ENCODE measurements around the gene SELENOO.

SELENOO gene

DNA sequence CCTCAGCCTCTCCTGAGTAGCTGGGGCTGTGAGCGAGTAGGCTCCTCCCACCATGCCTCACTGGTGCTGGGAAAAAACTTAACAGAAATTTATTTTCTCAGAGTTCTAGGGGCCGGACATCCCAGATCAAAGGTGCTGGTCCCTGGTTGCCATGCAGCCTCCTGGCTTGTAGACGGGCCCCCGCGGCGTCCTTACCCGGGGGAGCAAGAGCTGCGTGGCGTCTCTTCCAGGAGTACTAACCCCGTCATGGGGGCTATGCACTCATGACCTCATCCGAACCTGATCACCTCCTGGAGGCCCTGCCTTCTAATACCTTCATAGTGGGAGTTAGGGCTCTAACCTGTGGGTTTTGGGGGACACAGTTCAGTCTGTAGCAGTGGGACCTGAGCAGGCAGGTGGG lies 12.5 kb upstream of the SELENOO start:
- DNase-seq (ENCODE audit: low spot score in 2 of 2) = no peak
- H3K4me1 Mint-ChIP-seq = peaks cover 53% of the 10 kb centered on the region
- H3K36me3 Mint-ChIP-seq = peaks cover 45% of the 10 kb centered on the region
- peak overlapping the region; percentile 26 for H3K27ac Mint-ChIP-seq
- no peak for ATAC-seq
- H3K4me3 Mint-ChIP-seq = peak overlapping the region; percentile 90
- H3K9me3 Mint-ChIP-seq = no peaks in the 10 kb centered on the region

DNA sequence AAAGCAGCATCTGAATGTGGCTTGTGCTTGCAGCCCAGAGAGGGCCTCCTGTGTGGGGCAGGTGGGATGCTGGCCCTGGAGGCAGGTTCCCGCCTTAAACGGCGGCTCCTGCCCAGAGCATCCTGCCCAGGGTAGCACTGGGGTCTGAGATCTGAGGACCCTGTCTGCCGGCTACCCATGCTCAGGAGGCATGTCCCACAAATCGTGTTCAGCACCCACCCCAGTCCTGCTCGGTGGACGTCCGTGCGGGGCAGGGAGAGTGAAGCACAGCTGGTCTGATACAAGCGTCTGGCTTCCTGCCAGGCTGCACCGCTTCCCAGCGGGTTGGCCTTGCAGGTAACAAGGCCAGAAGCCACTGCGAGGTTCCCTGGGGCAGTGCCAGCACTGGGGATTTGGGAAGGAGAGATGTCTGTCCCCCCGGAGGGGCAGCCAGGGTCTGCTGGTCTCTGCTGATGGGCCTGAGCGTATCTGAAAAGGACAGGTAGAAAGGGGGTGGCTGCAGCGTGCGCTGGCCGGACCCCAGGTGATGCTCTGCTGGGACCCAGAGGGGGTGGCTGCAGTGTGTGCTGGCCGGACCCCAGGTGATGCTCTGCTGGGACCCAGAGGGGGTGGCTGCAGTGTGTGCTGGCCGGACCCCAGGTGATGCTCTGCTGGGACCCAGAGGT lies 11.5 kb upstream of the SELENOO start:
- Mint-ChIP-seq H3K36me3 (peaks cover 50% of the 10 kb centered on the region), H3K9me3 (no peaks in the 10 kb centered on the region), H3K4me1 (peaks cover 48% of the 10 kb centered on the region), H3K4me3 (peak overlapping the region; percentile 87), H3K27ac (peak overlapping the region; percentile 96)
- no peak for ATAC-seq
- no peak for DNase-seq (ENCODE audit: low spot score in 2 of 2)

DNA sequence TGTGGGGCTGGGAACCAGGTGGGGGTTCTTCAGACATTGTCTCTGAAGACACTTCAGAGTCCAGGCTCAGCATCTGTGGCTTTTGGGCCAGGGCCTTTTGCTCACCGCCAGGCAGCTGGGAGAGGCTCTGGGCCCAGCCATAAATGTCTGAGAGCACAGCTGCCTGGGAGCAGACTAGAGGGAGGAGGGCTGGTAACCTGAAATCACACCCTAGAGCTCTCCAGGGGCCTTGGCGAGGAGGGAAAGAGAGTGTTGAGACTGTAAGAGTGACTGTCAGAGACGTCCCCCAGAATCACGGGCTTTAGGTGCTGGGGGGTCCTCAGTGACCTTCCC lies 11.0 kb upstream of the SELENOO start:
- Mint-ChIP-seq H3K9me3 (no peaks in the 10 kb centered on the region), H3K27ac (peak overlapping the region; percentile 96), H3K4me1 (peaks cover 43% of the 10 kb centered on the region), H3K4me3 (peak overlapping the region; percentile 87), H3K36me3 (peaks cover 55% of the 10 kb centered on the region)
- ATAC-seq = peak; percentile 0
- DNase-seq (ENCODE audit: low spot score in 2 of 2) = no peak

DNA sequence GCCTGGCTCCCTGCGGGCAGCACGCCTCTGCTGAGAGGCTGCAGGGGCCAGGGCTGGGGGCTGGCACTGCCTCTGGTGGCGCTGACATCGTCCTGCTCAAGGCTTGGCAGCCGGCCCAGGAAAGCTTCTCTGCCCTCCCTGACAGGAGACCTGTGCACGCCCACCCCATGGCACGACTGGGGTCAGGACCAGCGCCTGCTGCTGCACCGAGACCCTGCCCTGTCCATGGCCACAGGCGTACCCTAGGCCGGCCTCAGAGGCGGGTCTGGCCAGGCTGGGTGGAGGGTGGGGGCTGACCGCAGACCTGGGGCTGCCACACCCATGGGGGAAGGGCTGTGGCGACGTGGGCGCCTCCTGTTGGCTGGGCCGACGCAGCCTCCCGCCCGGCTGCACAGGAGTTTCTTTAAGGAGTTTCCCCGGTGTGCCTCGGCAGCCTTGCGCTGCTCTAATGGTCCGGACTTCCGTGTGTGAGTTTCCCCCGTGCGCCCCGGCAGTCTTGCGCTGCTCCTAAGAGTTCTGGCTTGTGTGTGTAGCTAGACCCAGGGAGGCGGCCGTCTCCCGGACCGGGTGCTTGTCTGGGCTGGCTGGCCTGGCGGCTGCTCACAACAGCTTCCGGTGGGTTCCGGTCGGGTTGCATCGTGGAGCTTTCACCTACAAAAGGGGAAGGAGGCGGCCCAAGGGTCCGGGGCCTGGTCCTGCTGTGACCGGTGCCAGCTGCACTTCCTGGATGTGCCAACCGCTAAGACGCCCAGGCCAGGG lies 10.4 kb upstream of the SELENOO start:
- Mint-ChIP-seq H3K9me3 (no peaks in the 10 kb centered on the region), H3K4me3 (peak overlapping the region; percentile 87), H3K27ac (peak overlapping the region; percentile 96), H3K4me1 (peaks cover 43% of the 10 kb centered on the region), H3K36me3 (peaks cover 61% of the 10 kb centered on the region)
- ATAC-seq (peak; percentile 61), DNase-seq (ENCODE audit: low spot score in 2 of 2) (peak; percentile 64 to 90)

DNA sequence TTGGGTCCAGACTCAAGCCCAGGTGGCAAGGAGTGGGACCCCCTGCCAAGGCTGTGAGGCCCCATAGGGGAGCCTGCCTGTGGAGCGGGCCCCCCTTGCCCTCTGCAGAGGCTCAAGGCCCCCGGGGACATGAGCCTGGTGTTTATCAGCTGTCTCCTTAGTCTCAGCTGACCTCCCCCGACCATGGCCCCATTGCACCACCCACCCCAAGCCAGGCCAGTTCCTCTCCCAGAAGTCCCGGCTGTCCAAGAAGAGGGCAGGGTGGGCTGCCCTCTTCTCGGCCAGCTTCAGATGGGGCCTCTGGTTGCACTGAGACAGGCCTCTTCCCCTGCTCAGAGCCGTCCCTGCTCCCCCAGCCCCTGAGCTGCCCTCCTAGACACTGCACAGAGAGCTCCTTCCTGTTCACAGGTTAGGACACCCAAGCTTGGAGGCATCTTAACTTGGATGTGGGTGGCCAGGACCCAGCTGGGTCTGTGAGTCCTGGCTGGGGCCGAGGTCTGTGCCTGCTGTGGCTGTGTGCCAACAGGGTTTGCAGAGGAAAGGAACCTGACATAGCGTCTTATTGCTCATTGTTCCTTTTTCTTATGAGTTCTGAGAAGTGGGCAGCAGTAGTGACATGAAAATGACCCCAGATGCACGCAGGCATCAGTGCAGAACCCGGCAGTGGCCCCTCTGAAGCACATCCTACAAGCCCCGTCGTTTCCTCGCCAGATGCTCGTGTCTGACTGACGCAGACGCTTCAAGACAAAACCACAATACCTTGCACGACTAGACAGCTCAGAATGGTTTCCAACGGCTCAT lies 9.7 kb upstream of the SELENOO start:
- H3K4me1 Mint-ChIP-seq = peaks cover 43% of the 10 kb centered on the region
- H3K4me3 Mint-ChIP-seq = peak overlapping the region; percentile 87
- peak; percentile 47 to 77 for DNase-seq (ENCODE audit: low spot score in 2 of 2)
- ATAC-seq = peak; percentile 80
- peaks cover 68% of the 10 kb centered on the region for H3K36me3 Mint-ChIP-seq
- H3K9me3 Mint-ChIP-seq = no peaks in the 10 kb centered on the region
- peak overlapping the region; percentile 96 for H3K27ac Mint-ChIP-seq

DNA sequence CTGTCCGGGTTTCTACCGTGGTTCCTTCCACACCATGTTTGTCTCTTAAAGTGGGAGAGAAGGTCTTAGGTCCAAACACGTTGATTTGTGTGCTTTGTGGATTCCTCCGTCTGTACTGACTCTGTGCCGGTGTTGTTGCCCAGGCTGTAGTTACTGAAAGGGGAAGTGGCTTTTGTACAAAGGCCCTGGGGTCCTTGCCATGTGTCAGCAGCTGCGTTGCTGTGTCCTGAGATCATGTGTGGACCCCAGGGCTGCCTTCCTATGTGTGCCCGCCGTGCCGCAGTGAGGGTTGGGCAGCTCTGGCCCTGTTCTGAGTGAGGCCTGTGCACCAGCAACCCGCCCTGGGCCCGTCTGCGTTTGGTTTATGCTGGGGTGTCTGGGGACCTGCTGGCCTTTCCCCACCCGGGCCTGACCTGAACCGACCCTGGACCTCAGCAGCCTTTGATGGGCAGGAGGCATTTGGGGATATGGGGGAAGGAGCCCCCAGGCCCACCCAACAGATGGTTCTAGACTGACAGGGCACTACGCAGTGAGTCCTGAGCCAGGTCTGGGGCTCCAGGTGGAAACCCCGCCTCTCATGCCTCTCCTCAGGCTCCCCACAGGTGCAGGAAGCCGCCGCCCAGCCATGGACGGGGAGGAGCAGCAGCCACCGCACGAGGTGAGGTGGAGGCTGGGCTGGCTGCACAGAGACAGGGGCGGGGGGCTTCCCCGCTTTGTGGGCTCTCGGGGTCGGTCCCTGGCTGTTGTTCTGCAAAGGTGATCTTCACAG lies 8.2 kb upstream of the SELENOO start:
- Mint-ChIP-seq H3K4me1 (peaks cover 37% of the 10 kb centered on the region), H3K4me3 (peak overlapping the region; percentile 87), H3K9me3 (no peaks in the 10 kb centered on the region), H3K36me3 (peaks cover 71% of the 10 kb centered on the region), H3K27ac (peak overlapping the region; percentile 96)
- no peak for ATAC-seq
- no peak for DNase-seq (ENCODE audit: low spot score in 2 of 2)

DNA sequence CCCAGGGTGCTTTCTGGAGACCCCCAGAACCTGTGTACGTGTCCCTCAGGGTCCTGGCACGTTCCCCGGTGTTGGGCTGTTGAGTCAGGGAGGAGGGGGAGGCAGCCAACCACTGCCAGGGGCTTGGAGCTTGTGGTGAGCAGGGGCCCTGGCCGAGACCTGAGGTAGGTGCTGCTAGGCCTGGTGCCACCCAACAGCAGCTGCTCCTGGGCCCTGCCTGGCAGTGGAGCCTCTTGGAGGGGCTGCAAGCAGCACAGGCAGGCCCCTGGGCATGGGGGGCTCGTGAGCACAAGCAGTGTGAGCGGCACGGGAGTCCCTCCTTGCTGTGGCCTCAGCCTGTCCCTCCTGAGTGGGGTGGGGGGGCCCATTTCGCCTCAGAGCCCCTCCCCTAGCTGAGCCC lies 7.2 kb upstream of the SELENOO start:
- no peak for ATAC-seq
- H3K27ac Mint-ChIP-seq = peak overlapping the region; percentile 61
- H3K9me3 Mint-ChIP-seq = no peaks in the 10 kb centered on the region
- no peak for DNase-seq (ENCODE audit: low spot score in 2 of 2)
- peaks cover 70% of the 10 kb centered on the region for H3K36me3 Mint-ChIP-seq
- no peak overlapping the region for H3K4me3 Mint-ChIP-seq
- H3K4me1 Mint-ChIP-seq = peaks cover 35% of the 10 kb centered on the region

DNA sequence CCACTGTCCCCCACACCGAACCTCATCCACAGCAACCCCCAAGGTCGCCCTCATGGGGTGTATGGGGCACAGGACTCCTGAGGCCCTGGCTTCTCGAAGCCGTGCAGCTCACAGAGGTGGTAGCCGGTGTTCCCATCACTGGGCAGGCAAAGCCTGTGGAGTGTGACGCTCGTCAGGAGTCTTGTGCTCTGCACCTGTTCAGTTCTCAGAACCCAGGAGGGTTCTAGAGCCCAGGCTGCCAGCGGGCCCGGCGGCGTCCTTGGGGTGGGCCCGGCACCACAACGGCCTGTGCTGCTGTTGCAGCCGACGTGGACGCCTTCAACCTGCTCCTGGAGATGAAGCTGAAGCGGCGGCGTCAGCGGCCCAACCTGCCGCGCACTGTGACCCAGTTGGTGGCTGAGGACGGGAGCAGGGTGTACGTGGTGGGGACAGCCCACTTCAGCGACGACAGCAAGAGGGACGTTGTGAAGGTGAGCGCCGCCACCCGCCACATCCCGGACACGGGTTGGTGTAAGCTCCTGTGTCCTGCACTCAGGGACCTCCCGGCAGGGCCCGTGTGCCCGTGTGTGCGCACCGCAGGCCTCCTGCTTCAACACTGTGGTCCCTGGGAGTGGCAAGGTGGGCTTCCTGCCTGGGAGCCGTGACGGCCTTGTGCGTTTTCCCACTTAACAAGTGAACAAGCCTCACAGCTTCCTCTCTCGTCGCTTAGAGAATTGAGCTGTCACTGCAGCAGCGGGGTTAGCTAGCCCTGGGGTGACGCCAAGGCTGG lies 6.6 kb upstream of the SELENOO start:
- peaks cover 32% of the 10 kb centered on the region for H3K4me1 Mint-ChIP-seq
- H3K27ac Mint-ChIP-seq = peak overlapping the region; percentile 61
- peaks cover 74% of the 10 kb centered on the region for H3K36me3 Mint-ChIP-seq

DNA sequence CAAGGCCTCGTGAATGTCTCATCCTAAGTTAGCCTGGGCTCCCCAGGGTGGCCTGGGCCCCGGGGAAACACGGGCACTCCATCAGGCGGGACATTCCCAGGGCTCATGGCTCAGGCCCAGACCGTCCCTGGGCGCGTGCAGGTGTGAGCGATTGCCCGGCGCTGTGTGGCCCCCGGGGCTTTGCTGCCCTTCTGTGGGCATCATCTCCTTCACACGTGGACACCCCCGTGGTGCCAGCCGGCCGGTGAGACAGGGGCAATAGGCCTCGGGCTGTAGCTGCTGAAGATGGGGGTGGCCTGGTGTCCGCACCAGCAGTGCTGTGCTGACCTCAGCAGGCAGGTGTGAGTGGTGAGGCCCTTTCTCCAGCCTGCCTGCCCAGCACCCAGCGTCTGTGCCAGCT lies 4.6 kb upstream of the SELENOO start:
- Mint-ChIP-seq H3K36me3 (peaks cover 72% of the 10 kb centered on the region), H3K4me1 (peaks cover 27% of the 10 kb centered on the region), H3K4me3 (no peak overlapping the region), H3K9me3 (no peaks in the 10 kb centered on the region), H3K27ac (no peak overlapping the region)
- ATAC-seq (no peak), DNase-seq (ENCODE audit: low spot score in 2 of 2) (no peak)

More for the DNA sequence above, 6.6 kb upstream of the SELENOO start:
- ATAC-seq (no peak), DNase-seq (ENCODE audit: low spot score in 2 of 2) (no peak)
- no peaks in the 10 kb centered on the region for H3K9me3 Mint-ChIP-seq
- no peak overlapping the region for H3K4me3 Mint-ChIP-seq

DNA sequence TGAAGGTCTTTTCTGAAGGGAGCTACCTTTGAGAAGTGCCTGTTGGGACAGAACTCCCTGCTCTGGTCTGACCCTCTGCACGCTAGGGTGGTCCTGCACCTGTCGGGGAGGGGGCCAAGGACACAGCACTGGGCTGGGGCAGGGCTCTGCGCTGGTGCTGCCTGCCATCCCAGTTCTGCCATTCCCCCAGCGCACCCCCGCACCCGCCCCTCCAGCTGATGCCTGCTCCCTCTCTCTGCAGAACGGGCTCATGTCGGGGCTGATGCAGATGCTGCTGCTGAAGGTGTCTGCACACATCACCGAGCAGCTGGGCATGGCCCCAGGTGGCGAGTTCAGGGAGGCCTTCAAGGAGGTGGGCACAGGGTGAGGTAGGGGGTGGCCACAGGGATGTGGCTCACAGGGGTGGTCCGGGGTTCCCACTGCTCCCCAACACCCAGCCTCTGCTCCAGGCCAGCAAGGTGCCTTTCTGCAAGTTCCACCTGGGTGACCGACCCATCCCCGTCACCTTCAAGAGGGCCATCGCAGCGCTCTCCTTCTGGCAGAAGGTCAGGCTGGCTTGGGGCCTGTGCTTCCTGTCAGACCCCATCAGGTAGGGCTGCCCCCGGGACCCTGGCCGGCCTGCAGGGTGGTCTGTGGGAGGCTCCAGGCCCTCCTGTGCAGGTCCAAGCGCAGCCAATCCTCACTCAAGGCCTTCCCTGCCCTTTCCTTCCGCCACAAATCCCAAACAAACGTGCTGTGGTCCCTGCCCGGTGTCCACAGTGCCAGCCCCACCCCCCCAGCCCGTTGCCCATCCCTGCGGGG lies 3.6 kb upstream of the SELENOO start:
- Mint-ChIP-seq H3K36me3 (peaks cover 65% of the 10 kb centered on the region), H3K4me1 (peaks cover 22% of the 10 kb centered on the region), H3K27ac (no peak overlapping the region)

DNA sequence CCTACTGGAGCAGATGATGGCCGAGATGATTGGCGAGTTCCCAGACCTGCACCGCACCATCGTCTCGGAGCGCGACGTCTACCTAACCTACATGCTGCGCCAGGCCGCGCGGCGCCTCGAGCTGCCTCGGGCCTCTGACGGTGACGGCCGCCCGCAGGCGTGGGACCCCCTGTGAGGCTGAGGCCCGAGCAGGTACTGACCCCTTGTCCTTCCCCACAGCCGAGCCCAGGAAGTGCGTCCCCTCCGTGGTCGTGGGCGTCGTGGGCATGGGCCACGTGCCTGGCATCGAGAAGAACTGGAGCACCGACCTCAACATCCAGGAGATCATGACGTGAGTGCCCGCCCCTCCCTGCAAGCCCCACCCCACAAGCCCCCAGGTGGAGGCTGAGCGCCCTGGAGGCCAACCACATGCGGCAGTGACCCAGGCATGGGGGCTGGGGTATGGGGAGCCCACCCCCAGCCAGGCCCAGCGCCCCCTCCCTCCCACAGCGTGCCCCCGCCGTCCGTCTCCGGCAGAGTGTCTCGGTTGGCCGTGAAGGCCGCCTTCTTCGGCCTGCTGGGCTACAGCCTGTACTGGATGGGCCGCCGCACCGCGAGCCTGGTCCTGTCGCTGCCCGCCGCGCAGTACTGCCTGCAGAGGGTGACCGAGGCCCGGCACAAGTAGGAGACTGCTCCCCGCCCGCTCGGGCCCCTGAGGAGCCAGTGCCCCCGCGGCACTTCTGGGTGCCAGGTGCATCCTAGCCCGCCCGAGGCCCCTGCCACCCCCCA lies 2.8 kb upstream of the SELENOO start:
- ATAC-seq = no peak
- H3K27ac Mint-ChIP-seq = no peak overlapping the region
- H3K4me3 Mint-ChIP-seq = no peak overlapping the region
- no peak for DNase-seq (ENCODE audit: low spot score in 2 of 2)
- peaks cover 66% of the 10 kb centered on the region for H3K36me3 Mint-ChIP-seq
- no peaks in the 10 kb centered on the region for H3K9me3 Mint-ChIP-seq
- H3K4me1 Mint-ChIP-seq = peaks cover 19% of the 10 kb centered on the region

More for the DNA sequence above, 3.6 kb upstream of the SELENOO start:
- ATAC-seq = no peak
- H3K9me3 Mint-ChIP-seq = no peaks in the 10 kb centered on the region
- H3K4me3 Mint-ChIP-seq = no peak overlapping the region
- no peak for DNase-seq (ENCODE audit: low spot score in 2 of 2)

DNA sequence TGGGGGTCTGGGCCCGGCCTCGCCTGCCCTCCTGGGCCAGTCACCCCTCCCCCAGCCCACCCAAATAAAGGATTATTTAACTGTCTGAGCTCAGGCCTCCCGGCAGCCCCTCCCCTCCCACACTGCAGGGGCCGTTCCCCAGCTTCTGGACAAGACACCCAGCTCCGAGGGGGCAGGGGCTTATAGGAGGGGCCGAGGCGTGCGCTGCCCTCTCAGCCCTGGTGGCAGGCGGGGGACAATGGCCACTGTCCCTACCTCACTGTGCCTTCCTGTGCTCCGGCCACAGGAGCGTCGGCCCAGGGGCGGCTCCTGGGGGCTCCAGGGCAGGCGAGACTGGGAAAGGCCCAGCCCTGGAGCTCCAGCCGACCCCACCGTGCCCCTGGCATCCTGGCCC lies 2.2 kb upstream of the SELENOO start:
- Mint-ChIP-seq H3K9me3 (no peaks in the 10 kb centered on the region), H3K36me3 (peaks cover 72% of the 10 kb centered on the region), H3K27ac (no peak overlapping the region), H3K4me3 (peak overlapping the region; percentile 67), H3K4me1 (peaks cover 21% of the 10 kb centered on the region)
- no peak for ATAC-seq
- no peak for DNase-seq (ENCODE audit: low spot score in 2 of 2)

DNA sequence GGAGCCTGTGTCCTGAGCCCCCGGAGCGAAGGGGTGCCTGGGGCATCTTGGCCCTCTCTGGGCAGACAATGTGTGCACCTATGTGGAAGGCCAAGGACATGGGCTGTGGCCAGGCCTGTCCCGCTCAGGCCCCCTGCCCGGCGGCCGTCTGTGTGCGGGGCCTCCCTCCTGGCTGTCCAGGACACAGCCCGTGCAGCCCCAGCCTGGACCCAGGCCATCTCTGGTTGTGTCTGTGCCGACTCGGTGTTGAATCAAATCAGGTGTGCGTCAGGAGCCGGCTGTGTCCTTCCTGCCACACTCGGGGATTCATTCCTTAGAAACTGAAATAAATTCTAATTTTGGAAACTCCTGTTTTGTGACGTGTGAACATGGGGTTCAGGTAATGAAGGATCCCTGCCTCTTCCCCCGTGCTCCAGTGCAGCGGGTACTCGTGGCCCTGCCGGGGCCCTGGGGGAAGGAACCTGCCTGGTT lies 1.5 kb upstream of the SELENOO start:
- H3K4me3 Mint-ChIP-seq = peak overlapping the region; percentile 67

More for the DNA sequence above, 1.5 kb upstream of the SELENOO start:
- ATAC-seq (no peak), DNase-seq (ENCODE audit: low spot score in 2 of 2) (no peak)
- Mint-ChIP-seq H3K27ac (peak overlapping the region; percentile 43), H3K9me3 (no peaks in the 10 kb centered on the region), H3K4me1 (peaks cover 27% of the 10 kb centered on the region), H3K36me3 (peaks cover 73% of the 10 kb centered on the region)

Measured in stimulated activated effector memory CD8-positive, alpha-beta T cell treated with anti-CD3 and anti-CD28 coated beads, Interleukin-12 subunit alpha, Interleukin-12 subunit beta, amount 100 ng/mL, for 72 hours (primary cell).